GM12878 (cell line): ENCODE results near the gene CUTA. TPM values are rescaled to one million over a fixed set of nuclear protein-coding genes. Genes with fewer than 3 reads are reported as not detected.

ENCODE experiments used
- ATAC-seq: fragments of 200-7000 bp; cut with Tn5 transposase; 3 replicates; pipeline ENCODE4 v1.9.1; 2020; ENCODE audit warnings: mild to moderate bottlenecking, moderate library complexity
- BruUV-seq: library from RNA; stranded (reverse); fragments of 400-500 nt; replicated peaks from 2 replicates; lab custom pipeline; 2021; lab: Mats Ljungman, UMichigan
- CTCF ChIA-PET: fragments of 300-600 bp; sonication (Branson Sonifier 250); formaldehyde crosslinking; extraction: SDS; loops from one replicate; lab custom pipeline; 2021; ENCODE audit warnings: inconsistent platforms; lab: Yijun Ruan, JAX
- POLR2A ChIA-PET: fragments of 350-600 bp; formaldehyde crosslinking; extraction: SDS; loops from one replicate; lab custom pipeline; 2021; ENCODE audit warnings: inconsistent platforms; lab: Charles Lee
- RAD21 ChIA-PET: fragments of 300-600 bp; sonication (Branson Sonifier 250); formaldehyde crosslinking; loops from one replicate; lab custom pipeline; 2023; ENCODE audit warnings: antibody characterized with exemption; ENCODE audit not compliant: unreplicated experiment; lab: Charles Lee
- SMC1A ChIA-PET: fragments of 300-600 bp; sonication (Branson Sonifier 250); formaldehyde crosslinking; loops from one replicate; lab custom pipeline; 2023; ENCODE audit not compliant: unreplicated experiment, uncharacterized antibody; lab: Charles Lee
- DNase-seq: peaks from one replicate; pipeline ENCODE4 v3.0.0-alpha.2; 2011; ENCODE audit warnings: low read depth, low spot score
- FAIRE-seq: peaks from 3 replicates; lab custom pipeline; 2011; peaks lifted over from hg19 to GRCh38; lab: Jason Lieb, UNC
- H2AFZ ChIP-seq: 2 replicates; pipeline ENCODE4 v1.6.0; 2011; ENCODE audit warnings: low read depth, low read length, control low read depth; ENCODE audit not compliant: control insufficient read depth
- H3K27ac ChIP-seq: 2 replicates; pipeline ENCODE4 v1.5.1; 2011; ENCODE audit warnings: control low read depth; ENCODE audit not compliant: control insufficient read depth, insufficient read depth
- H3K27me3 ChIP-seq, 2 experiments: replicated peaks in 1 of 2; 2 replicates each; pipeline versions ENCODE4 v1.6.0 to v1.6.1; 2011; ENCODE audit warnings: low read length in 1 of 2; ENCODE audit not compliant: control insufficient read depth in 2 of 2, insufficient read depth in 2 of 2
- H3K36me3 ChIP-seq, 2 experiments: 2 replicates each; pipeline ENCODE4 v1.5.1; 2011; ENCODE audit warnings: low read length in 1 of 2; ENCODE audit not compliant: control insufficient read depth in 2 of 2, insufficient read depth in 2 of 2
- H3K4me1 ChIP-seq: 2 replicates; pipeline ENCODE4 v1.6.1; 2011; ENCODE audit warnings: mild to moderate bottlenecking, low read length, moderate library complexity, mixed read lengths; ENCODE audit not compliant: control insufficient read depth, insufficient read depth
- H3K4me2 ChIP-seq: 2 replicates; pipeline ENCODE4 v1.6.0; 2011; ENCODE audit warnings: control low read depth; ENCODE audit not compliant: control insufficient read depth, insufficient read depth
- H3K4me3 ChIP-seq: fragments of 200-600 bp; sonication (generic); 2 replicates; pipeline ENCODE4 v1.5.1; 2016
- H3K79me2 ChIP-seq: 2 replicates; pipeline ENCODE4 v1.6.0; 2011; ENCODE audit warnings: low read length; ENCODE audit not compliant: control insufficient read depth, insufficient read depth
- H3K9ac ChIP-seq: 2 replicates; pipeline ENCODE4 v1.8.0; 2011; ENCODE audit warnings: low read length, control low read depth, mixed read lengths; ENCODE audit not compliant: control insufficient read depth, insufficient read depth
- H3K9me3 ChIP-seq: replicated peaks from 3 replicates; pipeline ENCODE4 v1.5.1; 2011; ENCODE audit warnings: mild to moderate bottlenecking, low read length; ENCODE audit not compliant: control insufficient read depth, insufficient read depth
- H4K20me1 ChIP-seq: 2 replicates; pipeline ENCODE4 v1.6.0; 2011; ENCODE audit not compliant: control insufficient read depth, insufficient read depth
- BCL11A ChIP-seq: IDR thresholded peaks from 2 replicates; pipeline ENCODE4 v1.6.1; 2011; ENCODE audit warnings: low read depth, low read length
- CBX5 ChIP-seq: sonication (generic); IDR thresholded peaks from 2 replicates; pipeline ENCODE4 v1.6.1; 2016; ENCODE audit warnings: low read depth, moderate library complexity, mild to moderate bottlenecking, inconsistent platforms
- EED ChIP-seq: sonication (generic); IDR thresholded peaks from 2 replicates; pipeline ENCODE4 v1.6.1; 2016; ENCODE audit warnings: antibody characterized with exemption, low read depth
- IRF3 ChIP-seq: fragments of 450-650 bp; IDR thresholded peaks from 2 replicates; pipeline ENCODE4 v1.6.1; 2014; ENCODE audit warnings: mild to moderate bottlenecking
- MEF2B ChIP-seq: fragments of 450-650 bp; IDR thresholded peaks from 2 replicates; pipeline ENCODE4 v1.6.1; 2018; ENCODE audit warnings: mild to moderate bottlenecking, moderate library complexity; ENCODE audit not compliant: partially characterized antibody, poor library complexity, severe bottlenecking
- MYB ChIP-seq: fragments of 150-350 bp; IDR thresholded peaks from 2 replicates; pipeline ENCODE4 v1.6.1; 2014; ENCODE audit warnings: mild to moderate bottlenecking, low read depth, low read length, borderline replicate concordance
- NBN ChIP-seq: fragments of 450-650 bp; IDR thresholded peaks from 2 replicates; pipeline ENCODE4 v1.6.1; 2016
- NFYB ChIP-seq: IDR thresholded peaks from 2 replicates; pipeline ENCODE4 v1.6.1; 2011; ENCODE audit warnings: low read depth, mild to moderate bottlenecking, low read length, improper control_type of control experiment, moderate library complexity; ENCODE audit not compliant: insufficient read depth
- NR2C1 ChIP-seq: fragments of 450-650 bp; IDR thresholded peaks from 2 replicates; pipeline ENCODE4 v1.6.1; 2017; ENCODE audit warnings: antibody characterized with exemption, mild to moderate bottlenecking, moderate library complexity
- SP1 ChIP-seq: IDR thresholded peaks from one replicate; pipeline ENCODE4 v1.6.1; 2011; ENCODE audit warnings: low read depth, low read length
- TAF1 ChIP-seq: IDR thresholded peaks from 2 replicates; pipeline ENCODE4 v1.6.1; 2011; ENCODE audit warnings: mild to moderate bottlenecking, low read depth, low read length, borderline replicate concordance
- WGBS: methylation state at CpG from one replicate; pipeline ENCODE4 v1.1.6; 2016; ENCODE audit warnings: low lambda C conversion rate; ENCODE audit not compliant: insufficient replicate concordance, insufficient coverage; ENCODE audit errors: missing lambda C conversion rate; 5-methylcytosine and 5-hydroxymethylcytosine counted together
- in situ Hi-C: fragments of 300-500 bp; cut with MboI; formaldehyde crosslinking; loops from 9 replicates; pipeline ENCODE4 v1.14.3; 2018; ENCODE audit warnings: mixed read lengths
- intact Hi-C: fragments of 100-400 bp; cut with micrococcal nuclease; formaldehyde crosslinking; loops from one replicate; pipeline ENCODE4 v1.14.2; 2022; ENCODE audit not compliant: unreplicated experiment
- polyA plus RNA-seq, 11 experiments: library from polyadenylated mRNA; depleted of rRNA in 4 of 11; unstranded in 6 of 11; stranded (reverse) in 5 of 11; fragments of >200 nt; fragmentation: Nextera tagmentation in 4 of 11; fragmentation: Illumina TruSeq in 1 of 11; extraction: Ambion mirVana in 4 of 11; extraction: Trizol in 1 of 11; gene quantifications; 1 replicate in 1 of 11; 2 replicates in 10 of 11; pipeline versions ENCODE4 v1.2.1 to v1.2.3, GENCODE V29; 2011 to 2016; ENCODE audit warnings: inconsistent platforms in 2 of 11, missing spikeins in 2 of 11, low read depth in 1 of 11
- total RNA-seq, 4 experiments: library from RNA; depleted of rRNA in 3 of 4; stranded (reverse); fragments of >200 nt in 3 of 4; fragmentation: Illumina TruSeq in 1 of 4; extraction: Trizol in 1 of 4; gene quantifications; 2 replicates each; pipeline versions ENCODE4 v1.2.1 to v1.2.3, GENCODE V29; 2013 to 2021

The CUTA gene
- total and polyA plus RNA-seq, 10 of the 15 experiments (the other 5 are each of a cell fraction or from before 2014, with no cell fraction given) = 102 to 293 (median 189) TPM

GRCh38 chr6:33432546-33432945 lies 14.6 kb upstream of the CUTA start:
- H3K79me2 ChIP-seq = peaks cover 6% of the 10 kb centered on the region
- H2AFZ ChIP-seq = peak overlapping the region; percentile 33; the same call in 1 of the 2 replicates
- intact Hi-C loops = no loop called here
- DNase-seq (no peak), FAIRE-seq (no peak), ATAC-seq (no peak)
- H3K9me3 ChIP-seq = no peaks in the 10 kb centered on the region
- H4K20me1 ChIP-seq = no peaks in the 10 kb centered on the region
- H3K36me3 ChIP-seq = peaks cover 0 to under 1% of the 10 kb centered on the region in 2 experiments; a peak in 1 of 4 replicates
- ChIA-PET SMC1A (interaction anchor here (1.6 kb wide), 1 partner anchor 21 kb away, joined by 3 read pairs; the partner anchor contains the start of gene ZBTB9), POLR2A (no interaction called here), RAD21 (interaction anchor here (2.6 kb wide), 1 partner anchor 174 kb away, joined by 10 read pairs; no protein-coding TSS in a partner anchor), CTCF (no interaction called here)
- H3K27me3 ChIP-seq = no peaks in the 10 kb centered on the region
- H3K27ac ChIP-seq = no peak overlapping the region
- H3K9ac ChIP-seq = peak overlapping the region; percentile 35; the same call in 1 of the 2 replicates
- peaks cover 43% of the 10 kb centered on the region for H3K4me1 ChIP-seq
- BruUV-seq = no TSS peak
- in situ Hi-C loops = no loop called here
- WGBS = over 99% methylated on average over 7 of the region's 10 CpGs
- TF ChIP-seq NBN (no peak), IRF3 (no peak), NR2C1 (no peak)
- H3K4me3 ChIP-seq = peak overlapping the region; percentile 80; the same call in 1 of the 2 replicates
- peak overlapping the region; percentile 93 for H3K4me2 ChIP-seq

- SMC1A ChIA-PET = interaction anchor here (1.2 to 1.6 kb wide), 3 partner anchors 17 to 147 kb away, joined by 3 to 8 read pairs (median 6); partner anchors contain the start of gene ZBTB9
- Histone ChIP-seq H3K4me3 (peak overlapping the region; percentile 80), H3K27me3 (no peaks in the 10 kb centered on the region), H3K4me1 (peaks cover 46% of the 10 kb centered on the region), H4K20me1 (no peaks in the 10 kb centered on the region), H3K4me2 (peak overlapping the region; percentile 93), H3K9me3 (no peaks in the 10 kb centered on the region), H3K9ac (peak overlapping the region; percentile 35), H3K79me2 (peaks cover 6% of the 10 kb centered on the region), H2AFZ (peak overlapping the region; percentile 33), H3K27ac (peak overlapping the region; percentile 20; the same call in 1 of the 2 replicates), H3K36me3 (no peaks in the 10 kb centered on the region)
- DNase-seq = no peak
- intact Hi-C loops (no loop called here), in situ Hi-C loops (no loop called here)
- no peak for FAIRE-seq
- POLR2A ChIA-PET = interaction anchor here (0.6 to 1.8 kb wide), 3 partner anchors 14 to 147 kb away, joined by 5 to 11 read pairs (median 6); partner anchors contain the start of genes BAK1 and CUTA
- no TSS peak for BruUV-seq
- WGBS = 2% methylated on average over 7 of the region's 12 CpGs
- CTCF ChIA-PET = interaction anchor here (1.3 kb wide), 1 partner anchor 153 kb away, joined by 3 read pairs; no protein-coding TSS in a partner anchor
- RAD21 ChIA-PET = interaction anchor here (0.6 to 2.6 kb wide), 3 partner anchors 11 to 175 kb away, joined by 3 to 10 read pairs (median 5); no protein-coding TSS in a partner anchor
- ATAC-seq = peak; percentile 41
- no peak for TF ChIP-seq MYB
- no peak for TF ChIP-seq CBX5
- TF ChIP-seq BCL11A = no peak
- TF ChIP-seq TAF1 = no peak
- TF ChIP-seq SP1 = no peak
- TF ChIP-seq NFYB = no peak
- TF ChIP-seq EED = 0 out of 2 replicates have a peak, but pooled peaks have one; percentile 29
- peak; percentile 27 for TF ChIP-seq MEF2B
Measured at GRCh38 chr6:33431880-33432541, 14.1 kb upstream of the CUTA start.
